Measurements from ENCODE around the gene TNFAIP8L3.
A peak's percentile ranks its signal among the peaks of the same experiment; 100 is the strongest.

TNFAIP8L3 gene

DNA sequence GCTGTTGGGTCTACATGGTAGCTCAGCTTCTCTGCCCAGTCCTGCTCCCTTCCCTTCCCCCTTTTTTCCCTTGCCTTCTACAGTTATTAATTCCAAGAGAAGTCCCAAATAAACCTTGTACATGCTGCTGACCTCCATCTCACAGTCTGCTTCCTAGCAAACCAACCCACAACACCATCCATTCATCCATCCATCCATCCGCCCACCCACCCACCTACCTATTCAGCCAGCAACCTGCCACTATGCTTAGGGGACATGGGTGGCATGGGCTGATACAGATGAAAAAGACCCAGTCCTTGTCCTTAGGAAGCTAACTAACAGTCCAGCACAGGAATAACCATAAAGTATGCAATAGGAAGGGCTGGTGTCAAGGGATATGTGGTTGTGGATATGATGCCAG, 5.7 kb downstream of the TNFAIP8L3 start:
- DNase-seq = no peak

DNA sequence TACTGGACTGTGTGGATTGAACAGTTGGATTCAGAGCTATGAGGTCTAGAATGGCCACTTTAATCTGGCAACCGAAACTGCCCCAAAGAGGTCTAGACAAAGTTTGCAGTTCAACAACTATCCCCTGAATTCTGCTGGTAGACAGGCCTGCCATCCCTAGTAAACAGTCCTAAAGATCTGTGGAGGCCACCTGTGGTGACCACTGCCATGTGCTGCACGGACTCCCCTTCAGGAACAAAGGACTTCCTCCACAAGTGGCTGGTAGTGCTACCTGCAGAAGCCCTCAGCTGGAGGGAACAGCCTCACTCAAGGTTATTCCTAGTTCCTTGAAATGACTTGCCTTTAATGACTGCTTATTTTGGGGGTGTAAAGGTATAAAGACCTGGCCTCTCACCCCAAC, 6.1 kb downstream of the TNFAIP8L3 start:
- no peak for DNase-seq

DNA sequence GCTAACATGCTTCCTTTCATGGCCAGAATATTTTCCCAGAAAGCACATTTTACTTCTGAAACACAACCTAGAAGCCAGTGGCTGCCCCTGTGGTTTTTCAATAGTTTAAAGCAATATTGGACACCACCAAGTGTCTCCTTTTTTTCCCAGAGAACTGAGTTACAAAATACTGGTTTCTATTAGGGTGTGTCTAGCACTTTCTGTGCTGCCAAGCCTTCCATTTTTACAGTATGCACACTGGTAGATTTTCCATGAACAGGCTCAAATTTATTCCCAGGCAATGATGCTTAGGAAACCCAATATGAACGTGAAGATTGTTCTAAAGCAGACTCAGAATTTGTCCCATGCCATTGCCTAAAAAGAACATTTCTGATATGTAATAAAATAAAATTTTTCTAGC, 7.2 kb downstream of the TNFAIP8L3 start:
- DNase-seq = no peak

DNA sequence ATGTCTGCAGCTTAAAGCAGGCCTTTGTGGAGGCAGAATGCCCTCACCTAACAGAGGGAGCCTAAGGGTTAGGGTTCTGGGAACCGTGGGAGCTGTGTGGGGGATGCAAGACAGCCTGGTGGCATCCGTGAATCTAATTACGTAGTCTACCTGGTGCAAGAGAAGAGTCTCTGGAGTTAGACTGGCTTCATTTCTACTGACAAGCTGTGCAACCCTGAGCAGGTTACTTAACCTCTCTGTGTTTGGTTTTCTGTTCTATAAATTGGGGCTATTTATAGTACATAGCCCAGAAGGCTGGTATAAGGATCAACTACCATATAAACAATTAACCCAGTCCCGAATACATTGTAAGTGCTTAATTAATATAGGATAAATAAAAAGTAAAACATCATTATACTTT, 8.3 kb downstream of the TNFAIP8L3 start:
- no peak for DNase-seq

GRCh38 chr15:51085764-51086163, 8.9 kb downstream of the TNFAIP8L3 start:
- no peak for DNase-seq

DNA sequence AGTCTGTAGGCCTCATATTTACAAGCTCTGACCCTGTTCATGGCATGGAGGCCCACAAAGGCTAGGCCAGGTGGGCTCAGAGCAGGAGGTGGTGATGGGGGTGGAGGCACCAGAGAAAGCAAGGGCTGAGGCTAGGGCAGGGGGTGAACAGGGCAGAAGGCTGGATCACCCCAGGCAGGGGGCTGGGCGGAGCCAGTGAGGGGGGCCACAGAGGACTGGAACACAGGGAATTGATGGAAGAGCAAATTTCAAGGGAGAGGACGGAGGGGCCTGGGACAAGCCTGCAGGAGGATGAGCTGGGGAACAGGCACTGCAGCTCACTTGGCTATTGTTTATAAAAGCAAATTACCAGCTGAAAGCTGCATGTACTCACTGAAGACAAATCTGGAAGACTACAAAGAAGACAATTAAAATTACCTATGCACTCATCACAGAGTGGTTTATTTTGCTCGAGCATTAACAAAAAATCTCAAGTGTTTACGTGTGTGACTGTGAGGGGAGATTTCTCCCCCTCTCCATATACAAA, 11.0 kb downstream of the TNFAIP8L3 start:
- no peak for DNase-seq

DNA sequence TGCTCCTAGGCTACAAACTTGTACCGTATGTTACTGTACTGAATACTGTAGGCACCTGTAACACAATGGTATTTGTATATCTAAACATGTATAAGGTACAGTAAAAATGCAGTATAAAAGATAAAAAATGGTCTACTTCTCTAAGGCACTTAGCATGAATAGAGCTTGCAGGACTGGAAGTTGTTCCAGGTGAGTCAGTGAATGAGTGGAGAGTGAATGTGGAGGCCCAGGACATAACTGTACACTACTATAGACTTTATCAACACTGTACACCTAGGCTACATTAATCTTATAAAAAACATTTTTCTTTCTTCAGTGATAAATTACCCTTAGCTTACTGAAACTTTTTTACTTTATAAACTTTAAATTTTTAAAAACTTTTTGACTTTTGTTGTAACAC, 12.5 kb downstream of the TNFAIP8L3 start:
- no peak for DNase-seq

DNA sequence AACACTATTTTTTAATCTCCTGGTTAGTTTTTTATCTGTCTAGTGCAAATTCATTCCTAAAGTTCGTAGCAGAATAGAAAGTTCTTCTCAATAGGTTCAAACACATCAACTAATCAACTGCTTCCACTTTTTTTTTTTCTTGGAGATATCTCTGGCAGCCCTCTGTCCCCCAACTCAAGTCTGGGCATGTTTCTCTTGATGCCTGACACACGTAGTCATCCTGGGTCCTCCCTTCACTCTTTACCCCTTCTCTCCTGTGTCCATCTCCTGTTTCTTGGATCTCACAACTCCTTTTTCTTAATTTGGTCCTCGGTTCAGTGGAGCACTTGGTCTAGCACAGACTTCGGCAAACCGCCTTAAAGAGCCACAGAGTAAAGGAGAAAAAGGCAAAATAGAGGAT, 14.4 kb downstream of the TNFAIP8L3 start:
- DNase-seq = no peak

DNA sequence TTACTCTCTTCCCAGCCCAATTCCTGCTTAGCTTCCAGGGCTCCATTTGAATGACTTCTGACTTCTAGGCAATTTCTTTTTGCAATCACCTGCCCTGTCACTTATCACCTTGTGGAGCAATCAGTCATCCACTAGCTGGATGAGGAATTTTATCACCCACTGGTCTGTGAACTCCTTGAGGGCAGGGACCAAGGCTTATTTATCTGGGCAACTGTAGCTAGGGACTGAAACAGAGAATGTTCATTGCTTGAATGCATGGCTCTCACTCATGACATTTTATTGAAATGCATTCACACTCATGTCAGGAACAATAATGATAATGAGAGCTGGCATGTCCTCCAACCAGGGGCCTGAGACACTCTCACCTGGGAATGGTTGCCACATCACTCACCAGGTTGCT, 15.5 kb downstream of the TNFAIP8L3 start:
- no peak for DNase-seq

DNA sequence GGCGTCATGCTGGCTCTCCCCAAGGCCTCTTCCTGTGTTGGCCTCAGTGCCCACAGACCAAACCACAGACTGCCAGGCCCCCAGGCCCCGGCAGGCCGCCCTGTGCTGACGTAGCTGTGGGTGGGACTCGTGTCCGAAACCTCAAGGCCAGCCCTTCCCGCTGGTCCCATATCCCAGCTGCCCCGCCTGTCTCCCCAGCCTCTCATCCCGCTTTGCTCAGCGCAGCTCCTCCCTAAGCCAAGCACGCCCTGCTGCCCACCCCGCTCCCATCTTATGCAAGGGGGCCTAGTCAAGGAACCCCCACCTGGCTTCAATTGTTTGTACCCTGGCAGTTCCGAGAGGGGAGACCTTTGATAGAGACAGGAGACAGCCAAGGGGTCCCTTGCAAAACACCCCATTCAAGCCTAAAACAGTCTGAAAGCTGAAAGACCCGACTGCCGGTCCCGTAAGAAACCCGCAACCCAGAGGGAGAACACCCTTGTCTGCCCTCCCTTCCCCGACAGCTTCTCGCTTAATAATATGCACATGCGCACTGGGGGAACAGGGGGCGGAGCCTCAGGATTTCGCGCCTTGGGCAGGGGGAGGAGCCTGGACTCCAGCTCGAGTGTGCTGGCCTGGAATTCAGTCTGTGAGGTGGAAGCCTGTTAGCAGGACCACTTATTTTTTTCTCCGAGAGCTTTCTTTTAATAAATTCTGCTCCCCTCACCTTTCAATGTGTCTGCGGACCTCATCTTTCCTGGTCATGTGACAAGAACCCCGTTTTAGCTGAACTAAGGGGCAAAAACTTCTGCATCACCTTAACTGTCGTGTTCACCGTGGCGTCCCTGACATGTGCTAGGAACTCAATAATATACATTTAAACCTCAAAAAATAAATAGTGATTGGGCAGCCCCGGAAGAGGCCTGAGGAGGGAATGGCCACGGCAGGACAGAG, 17.2 kb downstream of the TNFAIP8L3 start:
- peak; percentile 90 for DNase-seq

DNA sequence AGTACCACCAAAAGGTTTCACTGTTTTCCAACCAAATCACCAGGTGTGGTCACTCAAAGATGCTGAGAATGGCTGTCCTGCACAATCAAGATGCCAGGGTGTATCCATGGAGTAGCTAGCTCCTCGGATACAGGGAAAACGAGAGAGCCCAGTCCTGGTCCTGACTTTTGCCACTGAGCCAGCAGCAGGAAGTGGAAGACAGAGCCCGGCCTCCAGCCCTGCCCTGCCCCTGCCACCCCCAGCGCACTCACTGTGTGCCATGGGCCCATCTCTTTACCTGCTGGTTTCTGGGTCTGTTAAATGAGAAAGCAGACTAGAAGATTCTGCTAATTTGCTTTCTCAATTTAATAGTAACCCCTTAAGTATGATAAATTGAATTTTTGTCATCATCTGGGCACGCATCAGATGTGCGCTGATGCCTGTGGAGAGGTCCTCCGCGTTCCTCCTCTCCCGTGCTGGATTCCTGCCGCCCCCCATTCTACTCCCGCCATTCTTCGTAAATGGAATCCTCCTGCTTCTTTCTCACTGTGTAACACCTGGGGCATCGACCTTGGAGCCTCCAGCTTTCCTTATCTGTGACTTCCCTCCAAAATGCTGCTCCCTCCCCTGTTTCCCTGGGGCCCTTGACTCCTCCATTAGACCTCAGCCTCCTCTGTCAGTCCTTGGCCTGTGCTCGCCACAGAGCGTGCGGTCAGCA, 18.0 kb downstream of the TNFAIP8L3 start:
- DNase-seq = no peak

- DNase-seq = no peak
Measured at GRCh38 chr15:51075826-51076523, 18.7 kb downstream of the TNFAIP8L3 start.

DNA sequence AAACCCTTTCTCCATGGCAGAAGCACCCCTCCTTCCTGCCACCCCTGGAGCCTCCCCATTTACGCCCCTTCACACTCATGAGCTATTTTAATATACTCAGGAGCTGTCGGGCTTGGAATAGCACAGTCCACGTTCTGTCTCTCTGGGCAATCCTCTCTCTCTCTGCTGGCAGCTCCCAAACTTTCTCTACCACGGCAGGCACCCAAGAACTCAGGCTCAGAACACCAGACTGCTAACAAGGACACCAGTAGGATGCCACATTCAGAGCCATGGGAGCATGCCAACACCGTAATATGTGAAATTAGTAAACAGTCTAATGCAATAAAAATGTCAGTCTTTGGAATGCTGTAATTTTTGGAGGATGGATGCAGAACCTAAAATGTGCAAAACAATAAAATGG, 19.3 kb downstream of the TNFAIP8L3 start:
- no peak for DNase-seq

DNA sequence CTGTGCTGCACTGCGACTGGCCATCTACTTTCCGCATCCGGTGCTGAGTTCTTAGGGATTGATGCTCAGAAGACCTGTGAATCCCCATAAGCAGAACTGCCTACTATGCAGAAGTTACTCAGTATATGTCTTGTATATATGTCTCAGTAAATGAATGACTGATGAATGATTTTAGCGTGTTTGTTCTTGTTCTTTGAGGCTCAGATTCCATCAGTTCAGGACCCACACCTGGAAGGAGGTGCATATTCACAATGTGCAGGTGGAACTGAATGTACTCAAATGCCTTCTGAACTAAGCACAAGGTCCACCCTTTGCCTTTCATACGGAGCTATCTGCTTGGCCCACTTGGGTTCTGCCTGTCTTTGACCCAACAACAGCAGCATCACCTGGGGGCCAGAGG, 19.8 kb downstream of the TNFAIP8L3 start:
- no peak for DNase-seq

DNA sequence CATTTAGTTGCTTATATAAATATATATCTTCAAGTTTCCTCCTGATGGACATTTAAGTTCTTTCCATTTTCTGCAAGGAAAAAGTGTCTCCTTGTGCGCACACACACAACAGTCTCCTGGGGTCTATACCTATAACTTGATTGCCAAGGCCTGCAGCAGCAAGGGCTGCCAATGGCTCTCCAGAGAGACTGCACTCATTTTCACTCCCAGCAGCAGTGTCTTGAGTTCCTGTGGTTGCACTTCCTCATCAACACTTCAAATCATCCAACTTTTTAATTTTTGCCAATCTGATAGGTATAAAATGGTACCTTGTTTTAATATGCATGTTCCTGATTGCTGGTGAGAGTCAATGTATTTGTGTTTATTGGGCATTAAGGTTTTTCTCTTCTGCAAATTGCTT, 23.1 kb downstream of the TNFAIP8L3 start:
- no peak for DNase-seq

- no peak for DNase-seq
Measured at GRCh38 chr15:51069983-51070382, 24.7 kb downstream of the TNFAIP8L3 start.

GRCh38 chr15:51067510-51067909, 27.2 kb downstream of the TNFAIP8L3 start:
- DNase-seq = no peak

DNA sequence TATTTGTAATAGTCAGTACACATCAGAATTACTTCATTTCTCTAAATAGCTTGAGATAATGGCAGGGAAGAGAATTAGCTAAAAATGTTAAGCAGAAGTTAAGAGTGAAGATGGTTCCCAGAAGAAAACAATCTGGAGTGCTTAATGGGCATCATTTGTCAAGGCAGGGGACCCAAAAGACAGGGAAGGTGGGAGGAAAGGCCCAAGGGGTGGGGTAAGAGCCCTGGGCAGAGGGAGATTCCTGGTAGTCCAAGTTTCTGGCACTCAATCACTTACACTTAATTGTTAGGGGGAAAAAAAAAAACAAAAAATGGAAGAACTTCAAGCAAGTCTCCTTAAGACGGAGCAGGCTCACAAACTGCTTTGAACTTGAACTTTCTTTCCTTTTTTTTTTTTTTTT, 28.9 kb downstream of the TNFAIP8L3 start:
- DNase-seq = no peak

DNA sequence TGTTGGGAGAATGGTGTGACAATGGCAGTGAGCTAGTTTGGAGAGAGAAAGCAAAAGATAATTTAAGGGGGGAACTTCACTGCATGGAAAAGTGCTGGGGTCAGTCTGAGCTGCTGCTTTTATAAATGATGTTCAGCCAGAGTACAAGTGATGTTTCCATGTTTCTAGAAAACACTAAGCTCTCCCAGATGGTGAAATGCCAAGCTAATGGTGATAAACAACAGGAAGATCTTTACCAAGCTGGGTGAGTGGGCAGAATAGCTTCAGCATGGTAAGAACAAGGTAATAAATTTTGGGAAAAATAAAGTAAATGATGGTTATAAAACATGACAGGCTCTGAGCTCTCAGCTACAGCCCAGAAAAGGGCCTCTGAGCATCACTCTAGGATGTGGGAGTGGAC, 29.4 kb downstream of the TNFAIP8L3 start:
- DNase-seq = no peak

GRCh38 chr15:51062736-51063135, 32.0 kb downstream of the TNFAIP8L3 start:
- DNase-seq = no peak

- DNase-seq = no peak
Measured at GRCh38 chr15:51060030-51060673, 34.6 kb downstream of the TNFAIP8L3 start.

GRCh38 chr15:51054535-51054934, 40.2 kb downstream of the TNFAIP8L3 start:
- no peak for DNase-seq

GRCh38 chr15:51053571-51053970, 41.1 kb downstream of the TNFAIP8L3 start:
- DNase-seq = no peak

All from left hindlimb (tissue), 1 donor.